Astrocyte (in vitro differentiated cells and primary cell): ENCODE measurements around the gene BICRAL. TPM values are rescaled to one million over a fixed set of nuclear protein-coding genes. Genes with fewer than 3 reads are reported as not detected.

Source experiments
- DNase-seq: peaks from one replicate; pipeline ENCODE4 v3.0.0-alpha.2; 2010; ENCODE audit warnings: low read depth
- FAIRE-seq: peaks from 2 replicates; lab custom pipeline; 2011; peaks lifted over from hg19 to GRCh38; lab: Jason Lieb, UNC
- H2AFZ ChIP-seq: 2 replicates; pipeline ENCODE4 v1.6.0; 2012; ENCODE audit warnings: low read depth, low read length, inconsistent platforms
- H3K27ac ChIP-seq: 2 replicates; pipeline ENCODE4 v1.5.1; 2011; ENCODE audit warnings: low read depth, low read length, inconsistent platforms
- H3K27me3 ChIP-seq: 2 replicates; pipeline ENCODE4 v1.6.0; 2011; ENCODE audit warnings: low read length, inconsistent platforms; ENCODE audit not compliant: insufficient read depth
- H3K36me3 ChIP-seq: 2 replicates; pipeline ENCODE4 v1.5.1; 2011; ENCODE audit warnings: low read length, inconsistent platforms; ENCODE audit not compliant: insufficient read depth
- H3K4me1 ChIP-seq: 2 replicates; pipeline ENCODE4 v1.5.1; 2011; ENCODE audit warnings: low read length, inconsistent platforms; ENCODE audit not compliant: insufficient read depth
- H3K4me2 ChIP-seq: 2 replicates; pipeline ENCODE4 v1.6.0; 2012; ENCODE audit warnings: low read length, inconsistent platforms
- H3K4me3 ChIP-seq: 2 replicates; pipeline ENCODE4 v1.5.1; 2011; ENCODE audit warnings: low read depth, mild to moderate bottlenecking, low read length, inconsistent platforms; ENCODE audit not compliant: insufficient read depth
- H3K79me2 ChIP-seq: 2 replicates; pipeline ENCODE4 v1.6.0; 2012; ENCODE audit warnings: mild to moderate bottlenecking, low read length, inconsistent platforms; ENCODE audit not compliant: insufficient read depth
- H3K9ac ChIP-seq: 2 replicates; pipeline ENCODE4 v1.6.0; 2012; ENCODE audit warnings: mild to moderate bottlenecking, low read length, inconsistent platforms
- H3K9me3 ChIP-seq: 2 replicates; pipeline ENCODE4 v1.5.1; 2012; ENCODE audit warnings: low read depth, mild to moderate bottlenecking, low read length, inconsistent platforms; ENCODE audit not compliant: insufficient read depth
- H4K20me1 ChIP-seq: 2 replicates; pipeline ENCODE4 v1.6.0; 2012; ENCODE audit warnings: low read length, inconsistent platforms; ENCODE audit not compliant: insufficient read depth
- H3K27ac Mint-ChIP-seq: one replicate; pipeline ENCODE4 v1.8.0; 2021; ENCODE audit warnings: mild to moderate bottlenecking, mixed read lengths; ENCODE audit not compliant: unreplicated experiment
- H3K27me3 Mint-ChIP-seq: one replicate; pipeline ENCODE4 v1.8.0; 2021; ENCODE audit warnings: low read depth, mixed read lengths; ENCODE audit not compliant: unreplicated experiment
- H3K36me3 Mint-ChIP-seq: one replicate; pipeline ENCODE4 v1.8.0; 2021; ENCODE audit warnings: low read depth, mixed read lengths; ENCODE audit not compliant: unreplicated experiment
- H3K4me1 Mint-ChIP-seq: one replicate; pipeline ENCODE4 v1.8.0; 2021; ENCODE audit warnings: low read depth, mixed read lengths; ENCODE audit not compliant: unreplicated experiment
- H3K4me3 Mint-ChIP-seq: one replicate; pipeline ENCODE4 v1.8.0; 2021; ENCODE audit warnings: mild to moderate bottlenecking, moderate library complexity, mixed read lengths; ENCODE audit not compliant: unreplicated experiment
- H3K9me3 Mint-ChIP-seq: one replicate; pipeline ENCODE4 v1.8.0; 2021; ENCODE audit warnings: mild to moderate bottlenecking, mixed read lengths; ENCODE audit not compliant: unreplicated experiment
- EZH2 ChIP-seq: IDR thresholded peaks from 2 replicates; pipeline ENCODE4 v1.6.1; 2012; ENCODE audit warnings: mild to moderate bottlenecking, low read length, inconsistent platforms; ENCODE audit not compliant: insufficient read depth
- total RNA-seq: library from RNA; stranded (reverse); gene quantifications from 2 replicates; pipeline ENCODE4 v1.2.1, GENCODE V29; 2021
- TF ChIP-seq, protein P1 (sequence below): IDR thresholded peaks from 2 replicates; pipeline ENCODE4 v1.5.1; 2011; ENCODE audit warnings: low read depth, mild to moderate bottlenecking, inconsistent platforms, low read length, moderate library complexity; ENCODE audit not compliant: insufficient read depth

BICRAL gene
- total RNA-seq, 1 donor from 2014 or later = 5.9 TPM

DNA sequence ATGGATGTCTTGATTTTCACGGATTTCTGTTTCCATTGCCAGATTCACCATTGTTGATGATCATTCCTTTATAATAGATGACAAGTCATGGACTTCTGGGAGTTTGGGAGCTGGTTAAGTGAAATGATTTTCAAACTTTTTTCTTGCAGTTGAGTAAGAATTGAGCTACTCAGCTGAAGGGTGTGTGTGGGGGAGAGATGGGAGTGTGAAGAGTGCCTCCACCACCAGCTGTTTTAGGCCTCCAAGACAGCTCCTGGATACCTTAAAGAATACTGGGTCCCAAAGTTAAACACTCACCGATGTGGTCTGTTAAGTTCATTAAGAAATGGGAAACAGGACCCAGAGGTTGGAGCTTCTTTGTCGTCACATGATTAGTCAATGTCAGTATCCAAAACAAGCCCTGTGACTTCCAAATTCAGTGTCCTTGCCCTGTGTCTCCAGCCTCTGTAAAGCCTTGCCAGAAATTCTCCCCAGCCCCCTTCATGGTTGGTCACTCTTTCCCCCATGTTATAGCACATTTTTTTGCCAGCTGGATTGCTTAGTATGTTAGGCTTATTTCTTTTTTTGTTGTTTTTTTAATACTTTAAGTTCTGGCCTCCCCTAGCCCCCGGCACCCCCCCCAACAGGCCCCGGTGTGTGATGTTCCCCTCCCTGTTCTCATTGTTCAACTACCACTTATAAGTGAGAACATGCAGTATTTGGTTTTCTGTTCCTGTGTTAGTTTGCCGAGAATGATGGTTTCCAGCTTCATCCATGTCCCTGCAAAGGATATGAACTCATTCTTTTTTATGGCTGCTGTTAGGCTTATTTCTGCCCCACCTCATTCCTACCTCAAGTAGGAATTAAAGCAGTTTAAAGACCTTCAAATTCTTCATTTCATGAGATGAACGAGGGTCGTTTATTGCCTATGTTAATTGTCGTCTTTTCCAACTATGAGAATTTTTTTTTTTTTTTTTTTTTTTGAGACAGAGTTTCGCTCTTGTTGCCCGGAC, 26.9 kb downstream of the BICRAL start:
- Histone ChIP-seq H2AFZ (no peak overlapping the region), H4K20me1 (peaks cover 5% of the 10 kb centered on the region), H3K27me3 (no peaks in the 10 kb centered on the region), H3K27ac (no peak overlapping the region), H3K36me3 (no peaks in the 10 kb centered on the region), H3K4me1 (no peaks in the 10 kb centered on the region), H3K9ac (no peak overlapping the region), H3K79me2 (peaks cover 4% of the 10 kb centered on the region), H3K4me2 (no peak overlapping the region), H3K4me3 (no peak overlapping the region), H3K9me3 (no peaks in the 10 kb centered on the region)
- no peaks in the 10 kb centered on the region for H3K9me3 Mint-ChIP-seq
- FAIRE-seq = no peak
- DNase-seq = no peak
- TF ChIP-seq EZH2 = no peak
- TF ChIP-seq, protein P1, sequence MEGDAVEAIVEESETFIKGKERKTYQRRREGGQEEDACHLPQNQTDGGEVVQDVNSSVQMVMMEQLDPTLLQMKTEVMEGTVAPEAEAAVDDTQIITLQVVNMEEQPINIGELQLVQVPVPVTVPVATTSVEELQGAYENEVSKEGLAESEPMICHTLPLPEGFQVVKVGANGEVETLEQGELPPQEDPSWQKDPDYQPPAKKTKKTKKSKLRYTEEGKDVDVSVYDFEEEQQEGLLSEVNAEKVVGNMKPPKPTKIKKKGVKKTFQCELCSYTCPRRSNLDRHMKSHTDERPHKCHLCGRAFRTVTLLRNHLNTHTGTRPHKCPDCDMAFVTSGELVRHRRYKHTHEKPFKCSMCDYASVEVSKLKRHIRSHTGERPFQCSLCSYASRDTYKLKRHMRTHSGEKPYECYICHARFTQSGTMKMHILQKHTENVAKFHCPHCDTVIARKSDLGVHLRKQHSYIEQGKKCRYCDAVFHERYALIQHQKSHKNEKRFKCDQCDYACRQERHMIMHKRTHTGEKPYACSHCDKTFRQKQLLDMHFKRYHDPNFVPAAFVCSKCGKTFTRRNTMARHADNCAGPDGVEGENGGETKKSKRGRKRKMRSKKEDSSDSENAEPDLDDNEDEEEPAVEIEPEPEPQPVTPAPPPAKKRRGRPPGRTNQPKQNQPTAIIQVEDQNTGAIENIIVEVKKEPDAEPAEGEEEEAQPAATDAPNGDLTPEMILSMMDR = no peak
- H3K4me3 Mint-ChIP-seq = no peak overlapping the region
- no peaks in the 10 kb centered on the region for H3K36me3 Mint-ChIP-seq
- H3K27ac Mint-ChIP-seq = no peak overlapping the region
- no peaks in the 10 kb centered on the region for H3K27me3 Mint-ChIP-seq
- H3K4me1 Mint-ChIP-seq = no peaks in the 10 kb centered on the region

DNA sequence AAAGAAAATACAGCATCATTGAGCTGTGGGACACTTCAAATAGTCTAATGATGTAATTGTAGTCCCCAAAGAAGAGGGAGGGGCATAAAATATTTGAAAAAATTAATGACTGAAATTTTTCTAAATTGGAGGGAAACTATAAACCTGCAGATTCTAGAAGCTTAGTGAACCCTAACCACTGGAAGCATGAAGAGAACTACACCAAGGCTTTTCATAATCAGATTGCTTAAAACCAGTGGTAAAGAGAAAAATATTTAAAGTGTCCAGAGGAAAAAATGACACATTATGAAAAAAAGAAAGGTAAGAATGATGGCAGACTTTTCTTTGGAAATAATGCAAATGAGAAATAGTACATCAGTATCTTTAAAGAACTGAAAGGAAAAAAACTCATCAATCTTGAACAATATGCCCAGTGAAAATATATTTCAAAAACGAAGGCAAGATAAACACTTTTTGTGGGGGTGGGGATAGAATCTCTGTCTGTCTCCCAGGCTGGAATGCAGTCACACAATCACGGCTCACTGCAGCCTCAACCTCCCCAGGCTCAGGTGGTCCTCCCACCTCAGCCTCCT, 31.3 kb downstream of the BICRAL start:
- Mint-ChIP-seq H3K9me3 (no peaks in the 10 kb centered on the region), H3K4me3 (no peak overlapping the region), H3K27ac (no peak overlapping the region), H3K36me3 (no peaks in the 10 kb centered on the region), H3K27me3 (no peaks in the 10 kb centered on the region), H3K4me1 (no peaks in the 10 kb centered on the region)
- TF ChIP-seq, protein P1 = no peak
- no peak for TF ChIP-seq EZH2
- Histone ChIP-seq H4K20me1 (no peaks in the 10 kb centered on the region), H2AFZ (no peak overlapping the region), H3K27ac (no peak overlapping the region), H3K79me2 (no peaks in the 10 kb centered on the region), H3K9ac (no peak overlapping the region), H3K27me3 (no peaks in the 10 kb centered on the region), H3K9me3 (no peaks in the 10 kb centered on the region), H3K4me2 (no peak overlapping the region), H3K4me1 (no peaks in the 10 kb centered on the region), H3K36me3 (no peaks in the 10 kb centered on the region), H3K4me3 (no peak overlapping the region)
- DNase-seq (no peak), FAIRE-seq (no peak)
